Pancreas (tissue), 10 donors: ENCODE measurements around the gene S100A14. TPM values are rescaled to one million over a fixed set of nuclear protein-coding genes. Genes with fewer than 3 reads are reported as not detected.

Experiments
- ATAC-seq, 4 donors: fragments of 200-7000 bp; cut with Tn5 transposase; one replicate each; pipeline versions ENCODE4 v1.8.0 to v1.9.1; 2020; ENCODE audit warnings: mild to moderate bottlenecking in 4 of 4, moderate library complexity in 4 of 4
- DNase-seq, 6 donors: peaks; one replicate each; pipeline ENCODE4 v3.0.0-alpha.2; 2020
- FAIRE-seq: peaks from 2 replicates; lab custom pipeline; 2012; peaks lifted over from hg19 to GRCh38; lab: Jason Lieb, UNC
- H3K27ac ChIP-seq, 4 donors: fragments of 200-600 bp; sonication (generic); 1 replicate in 3 of 4; 2 replicates in 1 of 4; pipeline versions ENCODE4 v1.5.0 to v1.8.0; 2020
- H3K27me3 ChIP-seq, 4 donors: fragments of 200-600 bp; one replicate each; pipeline ENCODE4 v1.8.0; 2021
- H3K36me3 ChIP-seq, 3 donors: fragments of 200-600 bp; sonication (generic) in 1 of 3; one replicate each; pipeline versions ENCODE4 v1.5.0 to v1.8.0; 2020 to 2021
- H3K4me1 ChIP-seq, 3 donors: fragments of 200-600 bp; one replicate each; pipeline ENCODE4 v1.8.0; 2021
- H3K4me3 ChIP-seq, 4 donors: fragments of 200-600 bp; sonication (generic) in 2 of 4; one replicate each; pipeline versions ENCODE4 v1.5.0 to v1.8.0; 2020 to 2021
- H3K9me3 ChIP-seq, 4 donors: fragments of 200-600 bp; one replicate each; pipeline ENCODE4 v1.8.0; 2021
- CTCF ChIP-seq, 4 donors: fragments of 200-600 bp; sonication (generic) in 3 of 4; IDR thresholded peaks; one replicate each; pipeline versions ENCODE4 v1.5.0 to v1.8.0; 2021; ENCODE audit warnings: antibody characterized with exemption in 4 of 4
- WGBS, 2 donors: extraction: QIAGEN DNeasy Blood & Tissue Kit; methylation state at CpG; one replicate each; pipeline ENCODE4 v1.1.7; 2013; 5-methylcytosine and 5-hydroxymethylcytosine counted together
- intact Hi-C, 3 donors: fragments of 100-400 bp; cut with DNase I; formaldehyde crosslinking; loops; one replicate each; pipeline versions ENCODE4 v1.11.1 to v1.14.2; 2022
- polyA plus RNA-seq, 2 donors: library from polyadenylated mRNA; stranded (reverse); fragments of 200-250 nt; gene quantifications; one replicate each; pipeline ENCODE4 v1.2.3, GENCODE V29; 2013
- total RNA-seq, 6 donors: library from RNA; stranded (reverse); fragmentation: NEBNext Ultra II Directional in 4 of 6; extraction: Animal tissue kit (Norgen Biotek cat#: 25700) in 4 of 6; gene quantifications; one replicate each; pipeline versions ENCODE4 v1.2.1 to v1.2.4, GENCODE V29; 2021 to 2023
- donor health status: healthy with polysubstance abuse.
- donor health status: DM: no; HTN: no; CAD: no; lungs with moderate emphysema.
- donor health status: DM: no; HTN: no; CAD: no.
- donor health status: control.
- donor health status: control.
- donor health status: Bipolar disorder and iron deficiency.
- donor health status: DM: yes; HTN: yes; CAD: no.
- donor health status: DM: no; HTN: no; CAD: no.
- donor health status: DM: no; HTN: no; CAD: no.
- donor health status: DM: yes; HTN: yes; CAD: no.

Gene S100A14
- total and polyA plus RNA-seq, 8 donors = 3.6 to 23.7 (median 13.0) TPM

- 83 to 92% methylated on average over 10 of the region's 10 CpGs for WGBS, 2 donors
- DNase-seq = peak in 4 of 6 donors; percentile 21 to 62 (median 29)
- Histone ChIP-seq H3K27ac (peak overlapping the region in 3 of 4 donors; percentile 18 to 81 (median 73)), H3K4me1 (peaks cover 25 to 47% (median 42%) of the 10 kb centered on the region in 3 donors), H3K36me3 (peaks cover 3 to 26% (median 22%) of the 10 kb centered on the region in 3 donors), H3K4me3 (no peak overlapping the region), H3K27me3 (no peaks in the 10 kb centered on the region), H3K9me3 (no peaks in the 10 kb centered on the region)
- no peak for TF ChIP-seq CTCF (IDR thresholded peaks at IDR 0.05)
- intact Hi-C loops = no loop called here
- ATAC-seq = no peak
- no peak for FAIRE-seq
Measured at GRCh38 chr1:153648000-153648643, 32.0 kb upstream of the S100A14 start.

GRCh38 chr1:153647346-153647714 lies 31.2 kb upstream of the S100A14 start:
- H3K4me1 ChIP-seq = peaks cover 21 to 39% (median 36%) of the 10 kb centered on the region in 3 donors
- H3K36me3 ChIP-seq = peaks cover 5 to 34% (median 29%) of the 10 kb centered on the region in 3 donors
- peak overlapping the region in 1 of 4 donors; percentile 13 for H3K27ac ChIP-seq
- TF ChIP-seq CTCF (IDR thresholded peaks at IDR 0.05) = no peak
- H3K9me3 ChIP-seq = no peaks in the 10 kb centered on the region
- FAIRE-seq (no peak), ATAC-seq (no peak), DNase-seq (peak in 1 of 6 donors; percentile 18)
- no peak overlapping the region for H3K4me3 ChIP-seq
- WGBS, 2 donors = 49 to 52% methylated on average over 2 of the region's 2 CpGs
- no peaks in the 10 kb centered on the region for H3K27me3 ChIP-seq
- intact Hi-C loops = no loop called here

- no peak overlapping the region for H3K4me3 ChIP-seq
- H3K27ac ChIP-seq = peak overlapping the region in 1 of 4 donors; percentile 13
- intact Hi-C loops = no loop called here
- TF ChIP-seq CTCF (IDR thresholded peaks at IDR 0.05) = no peak
- peaks cover 10 to 39% (median 33%) of the 10 kb centered on the region in 3 donors for H3K36me3 ChIP-seq
- WGBS, 2 donors = 93 to 97% methylated on average over 5 of the region's 5 CpGs
- DNase-seq = peak in 1 of 6 donors; percentile 11
- no peak for ATAC-seq
- peaks cover 21 to 36% (median 36%) of the 10 kb centered on the region in 3 donors for H3K4me1 ChIP-seq
- FAIRE-seq = no peak
- H3K27me3 ChIP-seq = no peaks in the 10 kb centered on the region
- H3K9me3 ChIP-seq = no peaks in the 10 kb centered on the region
Measured at GRCh38 chr1:153646672-153647345, 30.7 kb upstream of the S100A14 start.

- H3K27me3 ChIP-seq = no peaks in the 10 kb centered on the region
- no peak for TF ChIP-seq CTCF (IDR thresholded peaks at IDR 0.05)
- FAIRE-seq (no peak), ATAC-seq (no peak), DNase-seq (no peak)
- no peak overlapping the region for H3K27ac ChIP-seq
- H3K36me3 ChIP-seq = peaks cover 13 to 69% (median 60%) of the 10 kb centered on the region in 3 donors
- no peak overlapping the region for H3K4me3 ChIP-seq
- intact Hi-C loops = no loop called here
- peaks cover 6 to 30% (median 18%) of the 10 kb centered on the region in 3 donors for H3K4me1 ChIP-seq
- H3K9me3 ChIP-seq = no peaks in the 10 kb centered on the region
Measured at GRCh38 chr1:153643816-153644215, 27.7 kb upstream of the S100A14 start.
